GM21367 (cell line): ENCODE measurements around the gene BAD.
A peak's percentile ranks its signal among the peaks of the same experiment; 100 is the strongest.
"Not testable (repeated sequence)": the region's sequence is repeated elsewhere in the genome, so short reads cannot be mapped to it uniquely, and the experiment has no call there.

ENCODE experiments used
- ATAC-seq: cut with Tn5 transposase; IDR thresholded peaks from one replicate; pipeline ENCODE4 v1.9.1; 2021; ENCODE audit not compliant: unreplicated experiment

Gene BAD

DNA sequence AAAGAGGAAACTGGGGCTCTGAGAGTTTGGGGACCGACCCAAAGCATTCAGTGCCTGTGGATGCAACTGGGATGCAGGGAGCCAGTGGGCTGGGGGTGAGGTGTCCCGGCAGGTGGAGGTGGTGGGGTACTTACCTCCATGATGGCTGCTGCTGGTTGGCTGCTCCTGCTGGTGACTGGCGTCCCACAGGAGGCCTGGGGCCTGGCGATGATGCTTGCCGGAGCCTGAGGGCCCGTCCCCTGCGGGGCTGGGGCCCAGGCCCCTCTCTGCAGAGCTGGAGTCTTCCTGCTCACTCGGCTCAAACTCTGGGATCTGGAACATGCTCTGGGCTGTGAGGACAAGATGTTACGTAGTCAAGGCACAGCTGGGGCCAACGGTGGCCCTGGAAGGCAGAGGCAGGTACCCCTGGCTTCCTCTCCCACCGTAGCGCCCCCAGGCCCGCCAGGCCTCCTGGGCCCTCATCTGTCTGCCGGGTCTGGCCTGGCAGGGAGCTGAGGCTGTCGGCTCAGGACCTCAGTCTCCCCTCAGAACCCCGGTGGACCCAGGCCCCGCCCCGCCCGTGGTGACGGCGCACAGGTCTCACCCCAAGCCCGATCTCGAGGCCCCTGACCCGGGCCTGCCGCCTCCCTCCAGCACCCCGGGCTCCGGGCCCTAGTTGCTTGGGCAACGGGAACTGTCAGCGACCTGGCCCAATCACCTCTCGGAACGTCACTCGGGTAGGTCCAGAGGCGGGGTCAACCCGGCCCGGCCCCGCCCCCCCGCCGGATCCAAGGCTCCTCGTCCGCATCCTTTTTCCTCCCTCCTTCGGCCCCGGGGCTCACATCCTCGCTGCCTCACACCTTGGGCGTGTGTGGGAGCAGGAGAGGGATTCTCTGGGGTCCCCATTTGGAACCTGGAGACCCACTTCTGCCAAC lies at the start of gene BAD:
Gene BAD, minus strand, starts transcription at position 618 of the 914 bp plus-strand sequence. Its CDS starts 297 bp downstream, at position 321.
- ATAC-seq, result peak; percentile 40

DNA sequence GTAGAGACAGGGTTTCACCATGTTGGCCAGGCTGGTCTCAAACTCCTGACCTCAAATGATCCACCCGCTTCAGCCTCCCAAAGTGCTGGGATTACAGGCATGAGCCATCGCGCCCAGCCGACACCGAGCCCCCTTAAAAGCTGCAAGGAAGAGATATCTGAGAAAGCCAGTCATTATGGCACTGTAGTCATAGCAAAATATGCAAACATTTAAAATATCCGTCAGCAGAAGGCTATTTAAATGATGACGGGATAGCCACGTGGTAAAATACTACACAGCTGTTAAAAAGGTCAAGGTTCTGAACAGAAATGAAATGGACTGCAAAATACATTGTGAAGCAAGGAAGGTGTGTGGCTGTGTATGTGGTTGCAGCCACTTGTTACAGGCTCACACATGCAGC lies 49.1 kb upstream of the BAD start:
- no peak for ATAC-seq

DNA sequence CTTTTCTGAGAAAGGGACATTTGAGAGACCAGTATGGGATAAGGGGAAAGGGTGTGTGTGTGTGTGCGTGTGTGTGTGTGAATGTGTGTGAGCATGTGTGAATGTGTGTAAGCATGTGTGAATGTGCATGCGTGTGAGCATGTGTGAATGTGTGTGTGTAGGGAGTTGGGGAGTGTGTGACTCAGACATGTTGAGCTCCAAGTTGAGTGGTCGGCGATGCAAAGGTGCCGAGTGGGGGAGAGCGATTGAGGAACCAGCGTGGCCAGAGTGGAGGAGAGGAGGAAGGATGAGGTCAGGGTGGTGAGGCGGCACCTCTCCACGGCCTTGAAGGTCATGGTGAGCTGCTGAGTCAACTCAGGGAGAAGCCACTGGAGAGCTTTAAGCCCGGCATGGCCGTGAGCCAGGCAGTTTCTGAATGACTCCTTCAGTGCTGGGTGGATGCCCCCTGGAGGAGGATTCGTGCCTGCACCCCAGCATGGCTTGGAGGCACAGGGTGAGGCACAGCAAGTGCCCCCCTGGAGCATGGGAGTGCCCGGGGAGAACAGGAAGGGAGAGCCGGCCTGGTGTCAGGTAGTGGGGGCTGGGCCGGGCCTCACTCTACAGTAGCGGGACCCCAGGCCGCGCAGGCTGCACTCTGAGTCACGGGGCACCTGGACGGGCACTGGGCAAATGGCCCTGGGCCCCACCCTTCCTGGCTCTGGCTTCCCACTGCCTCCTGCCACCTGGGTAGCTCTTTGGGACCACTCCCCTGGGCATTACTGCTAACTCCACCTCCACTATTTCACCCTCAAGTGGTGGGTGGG lies 47.3 kb upstream of the BAD start:
- no peak for ATAC-seq

DNA sequence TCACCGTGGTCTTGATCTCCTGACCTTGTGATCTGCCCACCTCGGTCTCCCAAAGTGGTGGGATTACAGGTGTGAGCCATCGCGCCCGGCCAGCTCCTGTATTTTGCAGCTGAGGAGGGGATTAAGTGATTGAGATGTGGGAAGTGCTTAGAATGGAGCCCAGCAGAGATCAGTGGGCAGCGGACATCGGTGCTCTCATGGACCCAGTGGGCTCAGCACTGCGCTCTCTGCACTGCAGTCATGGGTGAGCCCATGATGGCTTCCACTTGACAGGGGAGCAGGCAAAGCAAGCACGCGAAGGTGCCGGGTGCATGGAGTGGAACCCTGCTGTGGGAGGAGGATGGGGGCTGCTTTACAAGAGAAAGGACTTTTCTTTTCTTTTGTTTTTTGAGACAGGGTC lies 46.4 kb upstream of the BAD start:
- no peak for ATAC-seq

DNA sequence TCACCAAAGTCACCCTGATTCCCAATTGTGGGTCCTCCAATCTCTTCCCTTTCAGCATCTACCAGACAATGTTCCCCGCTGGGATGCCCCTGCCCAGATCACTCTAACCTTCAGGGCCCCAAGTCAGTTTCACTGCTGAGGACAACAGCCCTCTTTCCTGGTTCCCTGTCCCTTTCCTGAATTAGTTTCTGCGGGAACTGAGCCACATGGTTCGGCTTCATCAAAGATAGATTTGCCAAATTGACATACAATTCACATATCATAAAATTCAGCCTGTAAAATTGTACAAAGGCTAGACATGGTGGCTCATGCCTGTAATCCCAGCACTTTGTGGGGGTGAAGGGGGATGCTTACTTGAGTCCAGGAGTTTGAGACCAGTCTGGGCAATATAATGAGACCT lies 43.5 kb upstream of the BAD start:
- no peak for ATAC-seq

DNA sequence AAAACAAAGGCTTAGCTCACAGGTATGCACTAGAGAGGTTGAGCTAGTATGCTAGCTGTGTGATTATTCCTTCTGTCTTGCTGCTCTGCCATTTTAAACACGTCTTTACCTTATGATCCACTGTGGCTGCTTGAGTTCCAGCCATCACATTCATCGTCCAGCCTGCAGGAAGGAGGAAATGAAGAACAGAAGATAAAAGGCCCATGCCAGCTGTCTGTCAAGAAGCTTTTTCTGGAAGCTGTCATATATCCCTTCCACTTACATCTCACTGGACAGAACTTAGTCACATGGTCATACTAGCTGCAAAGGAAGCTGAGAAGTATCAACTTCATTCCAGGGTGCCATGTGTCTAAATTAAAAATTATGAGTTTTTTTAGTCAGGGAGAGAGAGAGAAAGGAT lies 42.9 kb upstream of the BAD start:
- no peak for ATAC-seq

DNA sequence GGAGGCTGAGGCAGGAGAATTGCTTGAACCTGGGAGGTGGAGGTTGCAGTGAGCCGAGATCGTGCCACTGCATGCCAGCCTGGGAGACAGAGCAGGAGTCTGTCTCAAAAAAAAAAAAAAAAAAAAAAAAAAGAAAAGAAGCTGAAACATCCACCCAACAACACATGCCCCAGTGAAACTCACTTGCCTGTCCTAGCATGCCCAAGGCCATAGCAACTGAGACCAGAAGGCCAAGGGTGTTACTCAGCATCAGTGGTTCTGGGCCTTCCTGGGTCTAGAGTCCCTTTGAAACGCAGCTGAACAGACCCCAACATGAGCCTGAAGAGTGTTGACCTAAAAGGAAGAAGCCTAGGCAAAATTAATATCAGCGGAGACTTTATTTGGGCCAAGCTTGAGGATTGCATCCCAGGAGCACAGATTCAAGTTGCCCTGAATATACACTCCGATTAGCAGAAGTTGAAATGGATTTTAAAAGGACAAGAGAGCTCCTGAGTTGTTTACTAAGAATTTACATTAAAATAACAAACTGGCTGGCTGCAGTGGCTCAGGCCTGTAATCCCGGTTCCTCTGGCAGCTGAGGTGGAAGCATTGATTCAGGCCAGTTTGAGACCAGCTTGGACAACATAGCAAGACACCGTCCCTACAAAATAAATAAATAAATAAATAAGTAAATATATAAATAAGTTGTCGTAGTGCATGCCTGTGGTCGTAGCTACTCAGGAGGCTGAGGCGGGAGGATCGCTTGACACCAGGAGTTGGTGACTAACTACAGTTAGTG lies 40.4 kb upstream of the BAD start:
- ATAC-seq, result no peak

DNA sequence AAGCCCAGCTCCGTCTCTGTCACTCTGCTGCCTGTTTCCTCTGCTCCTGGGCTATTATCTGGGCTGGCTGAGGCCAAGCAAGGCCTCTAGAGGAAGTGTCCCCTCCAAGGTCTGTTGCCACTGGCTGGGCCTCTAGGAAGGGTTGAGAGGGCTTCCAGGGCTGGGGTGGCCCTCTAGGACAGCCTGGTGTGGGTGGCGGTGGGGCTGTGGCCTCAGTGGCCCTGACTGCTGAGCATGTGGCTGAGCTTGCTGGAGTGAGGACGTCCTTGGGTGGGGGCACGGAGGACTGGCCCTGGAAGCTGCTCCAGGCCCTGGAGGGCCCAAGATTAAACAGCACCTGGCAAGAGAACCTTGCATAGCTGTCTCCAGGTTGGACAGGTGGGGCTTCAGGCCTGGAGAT lies 39.5 kb upstream of the BAD start:
- not testable (repeated sequence) for ATAC-seq

DNA sequence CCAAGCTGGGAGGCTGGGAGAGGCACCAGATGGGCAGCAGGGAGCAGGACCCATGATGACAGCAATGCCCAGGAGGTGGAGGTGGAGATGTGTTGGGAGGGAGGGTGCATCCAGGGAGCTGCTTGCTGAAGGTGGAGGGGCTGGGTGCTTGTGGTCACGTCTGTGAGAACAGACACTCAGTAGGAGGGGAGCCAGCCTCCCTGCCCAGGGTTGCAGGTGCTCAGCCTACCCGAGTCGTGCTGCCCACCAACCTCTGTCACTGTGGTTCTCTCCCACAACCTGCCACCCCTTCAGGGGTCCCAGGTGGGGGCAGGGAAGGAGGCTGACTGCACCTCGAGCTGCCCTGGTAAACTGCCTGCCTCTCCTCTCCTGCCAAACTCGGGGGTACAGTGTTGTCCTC lies 38.9 kb upstream of the BAD start:
- ATAC-seq, result no peak

DNA sequence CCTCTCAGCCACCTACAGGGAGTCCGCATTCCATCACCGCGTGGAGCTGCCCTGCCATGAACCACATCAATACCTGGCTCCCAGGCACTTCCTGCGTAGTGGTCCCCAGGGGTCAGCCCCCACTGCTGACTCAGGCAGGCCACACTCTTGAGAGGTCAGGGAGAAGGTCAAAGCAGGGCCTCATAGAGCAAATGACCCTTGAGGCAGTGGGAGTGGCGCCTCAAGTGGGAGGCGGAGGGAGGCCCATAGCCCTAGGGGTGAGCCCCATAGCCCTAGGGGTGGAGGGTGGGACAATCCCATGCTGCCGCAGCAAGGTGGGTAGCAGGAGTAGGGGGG lies 38.4 kb upstream of the BAD start:
- no peak for ATAC-seq

DNA sequence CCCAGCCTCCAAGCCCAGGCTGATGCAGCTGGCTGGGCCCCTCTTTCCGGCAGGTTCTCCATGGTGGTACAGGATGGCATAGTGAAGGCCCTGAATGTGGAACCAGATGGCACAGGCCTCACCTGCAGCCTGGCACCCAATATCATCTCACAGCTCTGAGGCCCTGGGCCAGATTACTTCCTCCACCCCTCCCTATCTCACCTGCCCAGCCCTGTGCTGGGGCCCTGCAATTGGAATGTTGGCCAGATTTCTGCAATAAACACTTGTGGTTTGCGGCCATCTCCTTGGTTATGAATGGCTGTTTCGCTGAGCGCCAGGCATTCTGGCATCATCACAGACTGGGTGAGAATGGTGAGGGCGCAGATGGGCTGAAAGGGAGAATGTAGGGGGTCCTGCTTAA lies 37.1 kb upstream of the BAD start:
- ATAC-seq, result no peak

DNA sequence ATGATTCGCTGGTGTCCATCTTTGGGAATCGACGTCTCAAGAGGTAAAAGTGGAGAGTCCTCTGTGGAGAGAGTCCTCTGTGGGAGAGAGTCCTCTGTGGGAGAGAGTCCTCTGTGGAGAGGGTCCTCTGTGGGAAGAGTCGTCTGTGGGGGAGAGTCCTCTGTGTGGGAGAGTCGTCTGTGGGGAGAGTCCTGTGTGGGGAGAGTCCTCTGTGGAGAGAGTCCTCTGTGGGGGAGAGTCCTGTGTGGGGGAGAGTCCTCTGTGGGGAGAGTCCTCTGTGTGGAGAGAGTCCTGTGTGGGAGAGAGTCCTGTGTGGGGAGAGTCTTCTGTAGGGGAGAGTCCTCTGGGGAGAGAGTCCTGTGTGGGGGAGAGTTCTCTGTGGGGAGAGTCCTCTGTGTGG lies 36.6 kb upstream of the BAD start:
- ATAC-seq, result no peak

DNA sequence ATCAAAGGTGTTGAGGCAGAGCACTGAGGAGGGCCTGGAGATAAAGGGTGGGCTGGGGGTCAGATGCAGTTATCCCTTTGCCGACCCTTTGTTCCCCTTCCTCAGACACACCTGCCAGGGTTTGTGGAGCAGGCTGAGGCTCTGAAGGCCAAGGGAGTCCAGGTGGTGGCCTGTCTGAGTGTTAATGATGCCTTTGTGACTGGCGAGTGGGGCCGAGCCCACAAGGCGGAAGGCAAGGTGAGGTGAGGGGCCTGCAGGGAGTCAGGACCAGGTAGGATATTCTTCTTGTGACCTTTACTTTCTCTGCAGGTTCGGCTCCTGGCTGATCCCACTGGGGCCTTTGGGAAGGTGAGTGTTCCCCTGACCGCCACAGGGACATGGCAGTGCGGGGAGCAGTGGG lies 36.1 kb upstream of the BAD start:
- no peak for ATAC-seq

DNA sequence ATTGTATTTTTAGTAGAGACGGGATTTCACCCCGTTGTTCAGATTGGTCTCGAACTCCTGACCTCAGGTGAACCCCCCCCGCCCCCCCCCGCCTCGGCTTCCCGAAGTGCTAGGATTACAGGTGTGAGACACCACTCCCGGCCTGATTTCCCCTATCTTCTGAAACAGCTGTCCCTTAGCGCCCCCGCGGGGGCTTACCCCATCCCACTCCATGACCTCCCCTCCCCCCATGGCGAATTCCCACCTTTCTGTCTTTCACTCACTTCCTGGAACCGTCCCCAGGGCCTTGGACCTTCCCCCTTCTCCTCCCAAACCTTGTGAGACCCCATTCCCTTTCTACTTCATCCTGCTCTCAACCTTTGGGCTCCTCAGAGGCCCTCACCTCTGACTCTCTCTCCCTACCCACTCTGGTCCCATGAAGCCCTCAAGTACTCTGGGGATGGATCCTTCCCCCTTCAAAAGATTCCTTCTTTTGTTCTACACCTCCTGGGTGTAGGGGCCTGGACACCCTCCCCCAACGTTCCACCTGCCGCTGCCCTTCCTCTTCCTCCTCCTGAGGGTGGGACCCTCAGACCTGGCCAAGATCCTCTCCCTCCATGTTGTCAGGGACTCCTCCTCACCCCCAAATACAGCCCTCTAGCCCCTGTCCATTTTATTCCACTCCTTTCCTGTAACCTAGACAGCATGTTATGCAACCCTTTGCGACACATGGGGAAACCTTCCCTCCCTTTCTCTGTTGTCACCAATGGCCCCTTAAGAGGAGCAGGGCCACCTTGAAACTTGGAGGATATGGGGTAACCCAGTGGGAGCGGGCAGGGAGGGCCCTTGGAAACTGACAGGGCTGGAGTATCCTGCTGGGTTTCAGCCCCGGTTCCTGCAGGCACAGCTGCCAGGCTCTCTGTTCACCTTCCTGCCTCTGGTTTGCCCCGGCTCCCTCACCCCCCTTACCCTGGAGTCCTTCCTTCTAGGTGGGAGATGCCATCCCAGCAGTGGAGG lies 34.6 kb upstream of the BAD start:
- no peak for ATAC-seq

DNA sequence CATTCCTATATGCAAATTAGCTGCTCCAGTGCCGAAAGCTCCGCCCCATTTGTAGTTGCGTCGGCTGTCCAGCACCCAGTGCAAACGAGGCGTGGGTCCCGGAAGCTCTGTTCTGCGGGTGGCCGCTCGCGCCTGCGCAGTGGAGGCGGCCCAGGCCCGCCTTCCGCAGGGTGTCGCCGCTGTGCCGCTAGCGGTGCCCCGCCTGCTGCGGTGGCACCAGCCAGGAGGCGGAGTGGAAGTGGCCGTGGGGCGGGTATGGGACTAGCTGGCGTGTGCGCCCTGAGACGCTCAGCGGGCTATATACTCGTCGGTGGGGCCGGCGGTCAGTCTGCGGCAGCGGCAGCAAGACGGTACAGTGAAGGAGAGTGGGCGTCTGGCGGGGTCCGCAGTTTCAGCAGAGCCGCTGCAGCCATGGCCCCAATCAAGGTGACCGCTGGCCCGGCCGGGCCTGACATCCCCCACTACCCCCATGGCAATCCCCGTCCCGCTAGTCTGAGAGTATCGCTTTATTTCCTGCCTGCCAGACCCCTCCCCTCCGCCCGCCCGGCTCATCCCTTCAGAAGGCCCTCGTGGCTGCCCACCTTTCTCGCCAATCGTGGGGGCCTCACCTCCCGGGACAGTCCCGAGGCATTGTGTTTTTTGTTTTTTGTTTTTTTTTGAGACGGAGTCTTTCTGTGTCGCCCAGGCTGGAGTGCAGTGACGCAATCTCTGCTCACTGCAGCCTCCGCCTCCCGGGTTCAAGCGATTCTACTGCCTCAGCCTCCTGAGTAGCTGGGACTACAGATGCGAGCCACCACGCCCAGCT lies 33.7 kb upstream of the BAD start, which contains the start of gene PRDX5:
Gene PRDX5, plus strand, starts transcription at position 161 of the 805 bp plus-strand sequence. Its CDS starts 95 bp downstream, at position 256.
- ATAC-seq, result peak; percentile 46

DNA sequence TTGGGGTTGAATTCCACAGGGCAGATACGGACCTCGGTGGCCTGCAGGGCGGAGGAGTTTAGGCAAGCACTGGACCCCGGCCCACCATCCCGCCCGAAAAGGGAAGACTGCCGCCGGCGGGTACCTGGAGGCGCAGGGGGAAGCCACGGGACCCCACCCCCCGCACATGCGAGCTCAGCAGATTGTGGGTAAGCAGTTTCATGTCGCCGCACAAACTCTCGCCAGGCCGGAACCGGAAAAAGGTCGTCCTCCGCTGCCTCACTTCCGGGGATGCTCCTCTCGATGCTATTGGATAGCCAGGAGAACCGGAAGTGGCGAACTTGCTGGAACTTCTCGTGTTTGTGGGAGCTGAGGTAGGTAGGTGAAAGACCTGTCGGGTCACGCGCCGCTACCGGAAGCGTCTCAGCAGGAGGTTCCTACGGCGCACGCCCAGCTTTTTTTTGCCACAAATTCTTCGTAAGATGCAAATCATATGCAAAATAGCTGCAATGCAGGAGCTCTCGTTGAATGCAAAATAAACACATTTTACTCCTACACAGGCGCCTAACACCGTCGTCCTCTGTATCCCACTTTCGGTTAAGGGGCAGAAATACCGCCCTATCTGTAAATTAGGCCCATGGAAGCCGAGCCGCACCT lies 33.0 kb upstream of the BAD start, which contains the start of gene TRMT112:
Gene TRMT112, minus strand, starts transcription at position 235 of the 636 bp plus-strand sequence. Its CDS starts 33 bp downstream, at position 202.
- ATAC-seq, result peak; percentile 41

DNA sequence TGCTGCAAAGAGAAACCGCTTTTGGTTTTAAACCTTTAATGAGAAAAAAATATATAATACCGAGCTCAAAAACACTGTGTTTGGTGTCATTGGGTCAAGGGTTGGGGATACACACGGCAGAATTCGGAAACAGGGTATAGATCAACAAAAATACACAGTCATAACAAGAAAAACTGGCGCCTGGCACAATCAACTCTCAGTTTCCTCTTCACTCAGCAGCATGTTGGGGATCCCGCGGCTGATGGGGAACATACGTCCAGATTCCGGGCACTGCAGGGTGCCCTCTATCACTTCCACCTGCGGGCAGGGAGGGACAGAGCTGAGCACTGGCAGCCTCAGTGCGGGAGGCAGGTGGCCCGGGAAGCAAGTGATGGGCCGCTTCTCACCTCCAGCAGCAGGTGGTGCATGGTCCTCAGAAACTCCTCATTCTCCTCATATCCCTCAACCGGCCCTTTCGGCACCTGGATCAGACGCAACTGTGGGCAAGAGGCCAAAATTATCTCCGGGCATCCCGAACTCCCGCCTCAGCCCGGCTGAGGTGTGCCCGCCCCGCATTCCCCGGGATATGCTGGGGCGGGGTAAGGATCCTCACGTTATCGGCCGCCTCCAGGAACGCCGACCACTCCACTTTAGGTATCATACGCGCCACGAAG lies 32.3 kb upstream of the BAD start:
- ATAC-seq, result peak; percentile 14
